GM21786 (cell line): Measurements from ENCODE around the gene HRH4.

Experiments
- ATAC-seq: cut with Tn5 transposase; IDR thresholded peaks from one replicate; pipeline ENCODE4 v1.9.1; 2021; ENCODE audit not compliant: unreplicated experiment

Gene HRH4

GRCh38 chr18:24462838-24463775 is 2.7 kb downstream of the HRH4 start:
- ATAC-seq: no peak

GRCh38 chr18:24465486-24465885 is 5.0 kb downstream of the HRH4 start:
- no peak for ATAC-seq

- ATAC-seq: no peak
Observed at GRCh38 chr18:24466771-24467170, 6.3 kb downstream of the HRH4 start.

DNA sequence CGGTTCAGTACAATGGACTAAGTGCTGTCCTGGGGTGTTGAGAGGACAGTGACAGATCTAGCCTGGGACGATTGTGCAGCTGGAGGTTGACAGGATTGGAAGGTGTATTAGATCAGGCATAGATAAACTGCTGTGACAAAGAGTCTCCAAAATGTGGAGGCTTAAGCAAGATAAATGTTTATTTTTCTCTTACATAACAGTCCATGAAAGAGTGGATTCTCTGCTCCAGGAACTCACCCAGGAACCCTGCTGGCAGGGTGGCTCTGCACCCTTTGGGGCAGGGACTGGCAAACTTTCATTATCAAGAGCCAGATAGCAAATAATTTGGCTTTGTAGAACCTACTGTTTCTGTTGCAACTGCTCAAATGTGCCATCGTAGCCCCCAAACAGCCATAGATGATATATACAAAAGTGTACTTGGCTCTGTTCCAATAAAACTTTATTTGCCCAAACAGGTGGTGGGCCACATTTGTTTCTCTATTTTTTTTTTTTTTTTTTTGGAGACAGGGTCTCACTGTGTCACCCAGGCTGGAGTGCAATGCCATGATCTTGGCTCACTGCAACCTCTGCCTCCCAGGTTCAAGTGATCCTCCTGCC is 9.7 kb downstream of the HRH4 start:
- no peak for ATAC-seq

DNA sequence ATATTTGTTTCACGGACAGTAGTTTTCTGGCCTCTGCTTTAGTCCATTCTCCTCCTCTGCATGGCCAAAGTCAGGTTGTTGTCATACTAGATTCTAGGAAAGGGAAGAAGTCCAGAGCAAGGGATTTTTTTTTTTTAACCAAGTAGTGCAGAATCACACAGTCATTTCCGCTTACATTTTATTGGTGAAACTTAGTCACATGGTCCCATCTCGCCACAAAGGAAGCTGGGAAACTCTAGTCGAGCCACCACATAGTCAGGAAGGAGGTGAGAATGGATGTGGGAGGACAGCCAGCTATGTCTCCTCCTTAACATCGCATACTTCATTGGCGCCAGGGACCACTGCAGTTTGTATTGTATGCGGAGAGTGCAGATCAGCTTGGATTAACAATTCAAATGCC is 10.4 kb downstream of the HRH4 start:
- no peak for ATAC-seq

DNA sequence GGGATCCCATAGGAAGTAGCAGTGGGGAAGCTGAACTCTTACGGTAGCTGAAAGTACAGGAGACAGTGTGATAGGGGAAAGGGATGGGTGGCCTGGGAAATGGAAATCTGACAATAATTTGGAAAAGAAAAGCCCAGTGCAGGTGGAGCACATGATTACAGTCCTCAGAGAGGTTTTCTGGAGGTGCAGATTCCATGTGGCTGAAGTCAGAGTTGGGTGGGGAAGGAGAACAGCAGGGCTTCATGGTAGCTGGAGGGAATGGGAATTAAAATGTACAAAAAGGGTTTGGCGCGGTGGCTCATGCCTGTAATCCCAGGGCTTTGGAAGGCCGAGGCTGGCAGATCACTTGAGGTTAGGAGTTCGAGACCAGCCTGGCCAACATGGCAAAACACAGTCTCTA is 12.2 kb downstream of the HRH4 start:
- no peak for ATAC-seq

GRCh38 chr18:24474406-24474805 is 14.0 kb downstream of the HRH4 start:
- ATAC-seq: no peak

DNA sequence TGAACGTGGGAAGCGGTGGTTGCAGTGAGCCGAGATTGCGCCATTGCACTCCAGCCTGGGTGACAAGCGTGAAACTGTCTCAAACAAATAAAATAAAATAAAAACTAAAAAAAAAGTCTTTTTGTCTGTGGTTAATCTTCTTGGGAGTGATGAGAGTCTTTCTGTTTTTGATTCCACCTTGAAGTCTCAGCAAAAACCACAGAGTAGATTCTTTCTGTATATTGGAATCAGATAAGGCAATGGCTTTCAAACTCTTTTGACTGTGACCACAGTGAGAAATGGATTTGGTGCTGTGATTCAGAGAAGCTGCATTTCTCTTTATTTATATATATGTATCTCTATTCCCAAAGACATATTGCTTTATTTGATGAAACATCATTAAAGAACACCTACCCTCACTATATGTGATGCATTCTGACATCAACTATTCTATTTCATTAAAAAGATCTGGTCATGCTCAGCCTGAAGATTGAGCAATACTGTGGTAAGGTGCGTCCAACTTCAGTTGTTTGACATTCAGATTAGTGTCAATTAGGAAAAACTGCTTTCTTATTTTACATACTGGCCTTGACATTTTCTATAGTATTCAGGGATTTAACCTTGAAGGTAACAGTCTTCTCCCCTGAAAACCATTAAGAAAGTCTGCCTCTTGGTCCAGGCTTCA is 15.6 kb downstream of the HRH4 start:
- ATAC-seq: no peak

GRCh38 chr18:24479371-24479770 is 18.9 kb downstream of the HRH4 start:
- ATAC-seq: no peak

- ATAC-seq: no peak
Observed at GRCh38 chr18:24482821-24483220, 22.4 kb downstream of the HRH4 start.

DNA sequence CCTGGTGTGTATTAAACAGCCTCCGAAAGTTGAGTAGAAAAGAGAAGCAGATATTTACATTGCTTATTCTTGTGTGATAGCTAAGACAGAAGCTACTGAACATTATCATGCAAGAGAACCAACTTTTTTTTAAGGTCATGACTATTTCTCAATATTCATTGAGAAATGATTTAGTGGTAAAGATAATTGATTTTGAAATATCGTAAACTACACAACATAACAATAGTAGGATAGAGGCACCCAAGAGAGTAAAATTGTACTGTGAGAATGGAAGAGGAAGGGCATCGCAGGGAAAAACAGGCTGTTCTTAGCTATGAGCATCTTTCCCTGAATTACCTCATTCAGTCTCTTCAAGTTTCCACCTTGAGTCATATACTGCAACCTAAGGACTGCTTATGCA is 25.2 kb downstream of the HRH4 start:
- no peak for ATAC-seq

DNA sequence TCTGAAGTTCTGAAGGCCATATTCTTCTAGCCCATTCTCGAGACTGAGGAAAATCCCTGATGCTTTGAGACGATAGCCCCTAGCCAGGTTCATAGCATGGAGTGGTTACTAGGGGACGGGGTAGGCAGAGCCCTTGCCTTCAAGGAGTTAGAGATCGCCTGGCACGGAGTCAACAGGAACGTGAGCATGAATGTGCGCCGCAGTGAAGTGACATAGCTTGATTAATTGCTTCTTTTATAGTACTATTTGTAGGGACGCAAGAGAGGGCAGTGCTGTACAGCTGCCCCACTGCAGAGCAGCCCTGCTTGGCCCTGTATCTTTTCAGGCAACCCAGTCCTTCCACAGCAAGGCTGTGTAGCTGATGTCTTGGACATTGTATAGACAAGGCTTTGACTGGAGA is 26.2 kb downstream of the HRH4 start:
- ATAC-seq: no peak

GRCh38 chr18:24488824-24489493 is 28.5 kb downstream of the HRH4 start:
- ATAC-seq: no peak

- ATAC-seq: no peak
Observed at GRCh38 chr18:24490539-24490938, 30.1 kb downstream of the HRH4 start.

- peak; percentile 72 for ATAC-seq
Observed at GRCh38 chr18:24491927-24492834, 31.7 kb downstream of the HRH4 start.

DNA sequence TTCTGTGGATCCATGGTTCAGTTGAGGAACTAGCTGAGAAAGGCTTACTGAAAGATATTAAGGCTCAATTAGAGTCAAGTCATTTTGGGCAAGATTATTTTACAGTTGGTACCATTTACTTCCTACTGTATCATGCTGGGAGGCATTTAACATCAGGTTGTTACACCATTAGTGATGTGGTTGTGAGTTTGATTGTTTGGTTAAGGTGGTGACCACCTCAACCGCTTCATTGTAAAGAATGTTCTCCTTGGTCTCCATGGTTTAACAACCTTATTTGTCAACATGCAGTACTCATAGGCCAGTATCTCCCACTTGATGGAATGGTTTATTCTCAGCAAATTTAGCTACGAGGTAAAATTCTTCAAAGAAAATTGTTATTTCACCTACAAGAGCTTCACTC is 34.1 kb downstream of the HRH4 start:
- no peak for ATAC-seq

GRCh38 chr18:24497031-24497754 is 36.8 kb downstream of the HRH4 start:
- ATAC-seq: no peak

GRCh38 chr18:24499814-24500213 is 39.4 kb downstream of the HRH4 start:
- ATAC-seq: no peak

GRCh38 chr18:24500217-24500616 is 39.8 kb downstream of the HRH4 start:
- ATAC-seq: no peak

DNA sequence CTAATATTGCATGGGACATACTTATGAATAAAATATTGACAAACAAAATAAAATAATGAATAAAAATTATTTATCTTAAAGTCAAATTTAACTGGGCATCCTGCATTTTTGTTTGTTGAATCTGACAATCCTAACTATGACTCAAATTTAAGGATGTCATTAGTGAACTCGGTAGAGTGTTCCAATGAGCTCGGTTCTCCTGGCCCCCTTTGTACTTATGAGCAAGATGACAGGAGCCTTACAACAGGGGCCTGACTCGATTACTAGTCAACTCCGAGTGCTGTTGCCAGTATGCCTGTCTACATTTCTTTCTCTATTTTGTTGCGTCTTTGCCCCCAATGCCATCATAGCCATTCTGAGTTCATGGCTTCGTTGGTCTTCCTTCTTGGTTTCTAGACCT is 40.3 kb downstream of the HRH4 start:
- no peak for ATAC-seq
